ENCODE results near the gene FASN.

Gene FASN

GRCh38 chr17:82105882-82106687, 8.0 kb upstream of the FASN start:
- peak; percentile 99 for FAIRE-seq

GRCh38 chr17:82105417-82105881, 7.4 kb upstream of the FASN start:
- no peak for DNase-seq (ENCODE audit: insufficient read length)
- TF ChIP-seq POLR2A (IDR thresholded peaks at IDR 0.05; ENCODE audit: low read depth, low read length) (no peak), POLR2AphosphoS5 (IDR thresholded peaks at IDR 0.05; ENCODE audit: low read depth, low read length) (no peak), TAF1 (IDR thresholded peaks at IDR 0.05; ENCODE audit: borderline replicate concordance, low read depth, low read length) (no peak)
- FAIRE-seq = no peak

More at GRCh38 chr17:82105882-82106687, 8.0 kb upstream of the FASN start:
- peak; percentile 96 for DNase-seq (ENCODE audit: insufficient read length)
- TF ChIP-seq POLR2AphosphoS5 (IDR thresholded peaks at IDR 0.05; ENCODE audit: low read depth, low read length) = peak; percentile 81
- peak; percentile 59; the same call in 1 of the 2 replicates for TF ChIP-seq TAF1 (IDR thresholded peaks at IDR 0.05; ENCODE audit: borderline replicate concordance, low read depth, low read length)
- TF ChIP-seq POLR2A (IDR thresholded peaks at IDR 0.05; ENCODE audit: low read depth, low read length) = peak; percentile 91

- TF ChIP-seq POLR2A (IDR thresholded peaks at IDR 0.05; ENCODE audit: low read depth, low read length) = no peak
- TF ChIP-seq POLR2AphosphoS5 (IDR thresholded peaks at IDR 0.05; ENCODE audit: low read depth, low read length) = no peak
- TF ChIP-seq TAF1 (IDR thresholded peaks at IDR 0.05; ENCODE audit: borderline replicate concordance, low read depth, low read length) = no peak
- no peak for DNase-seq (ENCODE audit: insufficient read length)
- no peak for FAIRE-seq
Measured at GRCh38 chr17:82104797-82105416, 6.9 kb upstream of the FASN start.

GRCh38 chr17:82103553-82104451, 5.8 kb upstream of the FASN start:
- DNase-seq (ENCODE audit: insufficient read length) (no peak), FAIRE-seq (no peak)
- no peak for TF ChIP-seq TAF1 (IDR thresholded peaks at IDR 0.05; ENCODE audit: borderline replicate concordance, low read depth, low read length)
- TF ChIP-seq POLR2AphosphoS5 (IDR thresholded peaks at IDR 0.05; ENCODE audit: low read depth, low read length) = no peak
- no peak for TF ChIP-seq POLR2A (IDR thresholded peaks at IDR 0.05; ENCODE audit: low read depth, low read length)

- DNase-seq (ENCODE audit: insufficient read length) = no peak
- FAIRE-seq = no peak
- TF ChIP-seq TAF1 (IDR thresholded peaks at IDR 0.05; ENCODE audit: borderline replicate concordance, low read depth, low read length) = no peak
- no peak for TF ChIP-seq POLR2AphosphoS5 (IDR thresholded peaks at IDR 0.05; ENCODE audit: low read depth, low read length)
- TF ChIP-seq POLR2A (IDR thresholded peaks at IDR 0.05; ENCODE audit: low read depth, low read length) = no peak
Measured at GRCh38 chr17:82101767-82102679, 4.0 kb upstream of the FASN start.

GRCh38 chr17:82101301-82101715, 3.3 kb upstream of the FASN start:
- no peak for TF ChIP-seq POLR2AphosphoS5 (IDR thresholded peaks at IDR 0.05; ENCODE audit: low read depth, low read length)
- TF ChIP-seq POLR2A (IDR thresholded peaks at IDR 0.05; ENCODE audit: low read depth, low read length) = no peak
- TF ChIP-seq TAF1 (IDR thresholded peaks at IDR 0.05; ENCODE audit: borderline replicate concordance, low read depth, low read length) = no peak
- no peak for DNase-seq (ENCODE audit: insufficient read length)
- no peak for FAIRE-seq

GRCh38 chr17:82100502-82101298, 2.7 kb upstream of the FASN start:
- FAIRE-seq = no peak
- DNase-seq (ENCODE audit: insufficient read length) = no peak
- no peak for TF ChIP-seq TAF1 (IDR thresholded peaks at IDR 0.05; ENCODE audit: borderline replicate concordance, low read depth, low read length)
- no peak; the same call in 1 of the 2 replicates for TF ChIP-seq POLR2A (IDR thresholded peaks at IDR 0.05; ENCODE audit: low read depth, low read length)
- TF ChIP-seq POLR2AphosphoS5 (IDR thresholded peaks at IDR 0.05; ENCODE audit: low read depth, low read length) = no peak; the same call in 1 of the 2 replicates

GRCh38 chr17:82098939-82099763, 1.1 kb upstream of the FASN start:
- TF ChIP-seq POLR2AphosphoS5 (IDR thresholded peaks at IDR 0.05; ENCODE audit: low read depth, low read length) (no peak), TAF1 (IDR thresholded peaks at IDR 0.05; ENCODE audit: borderline replicate concordance, low read depth, low read length) (no peak), POLR2A (IDR thresholded peaks at IDR 0.05; ENCODE audit: low read depth, low read length) (peak; percentile 69; the same call in 1 of the 2 replicates)
- DNase-seq (ENCODE audit: insufficient read length) = no peak
- FAIRE-seq = peak; percentile 42

GRCh38 chr17:82097919-82098168, 192 bp downstream of the FASN start:
- no peak for FAIRE-seq
- DNase-seq (ENCODE audit: insufficient read length) = no peak
- TF ChIP-seq TAF1 (IDR thresholded peaks at IDR 0.05; ENCODE audit: borderline replicate concordance, low read depth, low read length) (no peak), POLR2AphosphoS5 (IDR thresholded peaks at IDR 0.05; ENCODE audit: low read depth, low read length) (no peak), POLR2A (IDR thresholded peaks at IDR 0.05; ENCODE audit: low read depth, low read length) (no peak)

All from GM12892 (cell line).